GM19240 (cell line): ENCODE data around the gene TGFB2.

Experiments used
- DNase-seq: peaks from one replicate; pipeline ENCODE4 v3.0.0; 2011; ENCODE audit warnings: low spot score; ENCODE audit not compliant: insufficient read length

TGFB2 gene

DNA sequence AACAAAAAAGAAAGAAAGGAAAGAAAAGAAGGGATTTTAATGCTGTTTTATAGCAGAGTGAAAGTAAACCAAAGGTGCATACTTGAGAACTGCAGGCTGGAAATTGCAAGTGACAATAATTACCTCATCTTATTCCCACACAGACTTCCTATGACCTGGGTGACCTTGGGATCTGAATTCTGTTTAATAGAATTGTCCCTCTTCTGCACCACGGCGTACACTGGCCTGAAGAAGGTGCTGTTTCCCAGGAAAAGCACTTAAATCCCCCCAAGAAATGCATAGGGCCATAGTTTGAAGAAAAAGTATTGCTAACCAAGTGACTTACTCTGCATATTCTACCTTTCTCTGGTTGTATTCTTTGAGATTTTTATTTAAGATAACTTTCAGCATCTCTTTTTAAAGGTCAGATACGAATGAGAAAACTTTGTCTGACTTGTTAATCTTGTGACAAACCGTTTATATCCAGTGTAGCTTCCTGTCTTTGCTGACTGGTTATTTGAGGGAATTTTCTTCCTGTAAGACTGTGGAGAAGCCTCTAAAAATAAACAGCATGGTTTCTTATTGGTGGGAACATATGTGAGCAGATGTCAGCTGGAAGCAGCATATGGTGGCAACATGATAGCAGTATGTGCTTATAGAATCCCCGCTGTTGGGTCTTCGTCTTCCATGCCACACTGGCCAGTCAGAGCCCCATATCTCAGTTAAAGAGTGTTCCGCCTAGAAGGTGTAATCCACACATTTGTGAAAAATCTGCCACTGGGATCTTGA lies 16.3 kb downstream of the TGFB2 start:
- no peak for DNase-seq

DNA sequence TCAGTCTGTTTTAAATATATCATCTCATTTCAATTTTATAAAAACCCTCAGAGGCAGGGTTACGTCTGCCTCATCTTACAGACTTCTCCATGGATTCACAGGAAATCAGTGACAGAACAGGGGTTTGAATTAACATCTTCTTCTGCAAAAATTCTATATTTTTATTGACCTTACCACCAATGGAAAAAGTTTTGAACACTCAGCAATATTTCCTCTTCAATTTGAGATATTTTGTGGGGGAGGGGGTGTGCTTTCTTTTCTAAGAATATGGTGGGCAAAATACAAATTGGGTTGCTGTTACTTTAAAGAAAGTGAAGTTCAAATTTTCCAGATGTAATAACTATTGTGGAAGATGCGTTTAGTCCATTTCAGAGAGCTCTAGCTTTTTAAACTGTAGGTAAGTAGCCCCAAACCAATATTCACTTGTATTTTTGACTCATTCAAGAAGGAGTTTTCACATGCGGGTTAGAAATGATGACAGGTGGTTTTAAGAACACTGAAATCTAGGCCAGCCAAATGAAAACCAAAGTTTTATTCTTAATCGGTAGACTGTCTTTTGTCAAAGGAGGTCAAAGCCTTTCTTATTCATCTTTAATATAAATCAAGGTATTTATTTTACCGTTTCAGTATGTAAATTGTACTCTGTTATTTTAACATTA lies 17.4 kb downstream of the TGFB2 start:
- no peak for DNase-seq

- DNase-seq, result no peak
These were observed 18.0 kb downstream of the TGFB2 start for GRCh38 chr1:218363141-218363540.

DNA sequence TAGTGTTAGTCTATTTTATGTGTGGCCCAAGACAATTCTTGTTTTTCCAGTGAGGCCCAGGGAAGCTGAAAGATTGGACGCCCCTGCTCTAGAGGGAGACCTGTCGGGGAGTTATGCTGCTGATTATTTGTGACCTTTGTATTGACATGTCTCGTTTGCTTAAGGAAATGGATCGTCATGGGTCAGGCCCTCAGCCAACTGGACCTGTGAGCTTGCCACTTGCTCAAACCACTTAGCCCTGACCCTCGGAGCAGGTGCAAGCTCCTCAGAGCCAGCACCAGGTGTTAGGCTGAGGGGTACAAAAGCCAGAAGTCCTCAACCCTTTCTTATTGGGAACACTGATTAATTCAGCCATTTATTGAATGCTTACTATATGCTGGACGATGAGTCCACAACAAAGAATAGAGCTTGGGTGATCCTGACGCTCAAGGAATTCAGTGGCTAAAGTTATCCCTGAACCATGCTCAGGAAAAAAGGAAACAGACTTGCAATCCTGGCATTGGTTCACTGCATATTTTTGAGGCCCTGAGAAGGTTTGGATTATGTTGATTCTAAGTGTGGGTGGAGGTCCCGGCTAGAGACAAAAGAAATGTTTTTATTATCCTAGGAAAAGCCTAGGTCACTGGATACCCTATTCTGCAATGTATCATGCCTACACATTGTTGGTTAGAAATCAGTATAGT lies 19.0 kb downstream of the TGFB2 start:
- no peak for DNase-seq

DNA sequence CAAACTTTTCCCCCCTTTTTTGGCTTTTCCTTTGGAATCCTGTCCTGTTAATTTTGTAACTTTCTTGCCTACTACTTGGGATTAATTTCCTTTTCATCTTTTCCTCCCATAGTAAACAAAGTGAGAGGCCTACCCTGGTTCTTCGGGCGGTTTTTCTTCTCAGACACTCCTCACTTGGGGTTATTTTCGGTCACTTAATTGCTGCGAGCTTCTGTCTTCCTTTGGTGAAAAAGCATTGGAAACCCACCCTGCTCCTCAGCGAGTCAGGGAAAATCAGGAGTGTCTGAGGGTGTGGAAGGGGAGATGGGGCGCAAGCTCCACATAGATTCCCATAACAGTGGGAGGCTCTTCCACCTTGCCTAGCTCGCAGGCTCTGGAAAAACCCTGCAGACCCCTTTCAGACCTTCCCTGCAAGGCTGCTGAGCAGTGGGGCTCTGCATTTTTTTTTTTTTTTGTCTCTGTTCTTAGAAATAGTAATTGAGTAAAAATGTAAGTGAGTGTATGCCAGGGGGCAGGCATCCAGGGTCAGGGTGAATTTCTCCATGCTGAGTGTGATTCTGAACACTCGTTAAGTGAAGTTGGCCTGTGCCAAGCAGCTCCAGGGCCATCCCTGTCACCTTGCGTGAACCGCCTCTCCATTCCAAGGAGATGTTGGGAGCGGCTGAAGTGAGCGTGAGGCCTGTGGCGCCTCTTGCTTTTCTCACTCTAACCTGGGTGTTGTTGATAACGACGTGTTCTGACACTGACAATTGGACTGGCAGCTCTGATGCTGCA lies 20.3 kb downstream of the TGFB2 start:
- no peak for DNase-seq

- no peak for DNase-seq
These were observed 21.4 kb downstream of the TGFB2 start for GRCh38 chr1:218366322-218367052.

DNA sequence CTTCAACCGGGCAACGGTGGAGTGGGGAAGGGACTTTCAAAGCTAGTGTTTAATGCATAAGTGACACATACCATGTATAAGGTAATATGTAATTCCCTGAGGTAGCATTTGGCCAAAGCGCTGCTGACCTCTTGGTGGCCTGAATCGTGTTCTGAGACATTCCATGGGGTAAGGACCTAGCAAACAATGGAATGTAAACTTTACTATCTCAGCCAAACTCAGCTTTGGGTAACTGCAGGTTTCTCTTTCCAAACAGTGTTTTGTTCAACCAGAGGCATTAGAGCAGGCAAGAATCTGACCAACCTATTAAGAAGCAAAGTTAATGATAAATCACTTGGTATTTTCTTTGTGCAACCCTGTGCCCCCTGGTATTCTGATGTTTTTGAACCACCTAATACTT lies 22.0 kb downstream of the TGFB2 start:
- no peak for DNase-seq

DNA sequence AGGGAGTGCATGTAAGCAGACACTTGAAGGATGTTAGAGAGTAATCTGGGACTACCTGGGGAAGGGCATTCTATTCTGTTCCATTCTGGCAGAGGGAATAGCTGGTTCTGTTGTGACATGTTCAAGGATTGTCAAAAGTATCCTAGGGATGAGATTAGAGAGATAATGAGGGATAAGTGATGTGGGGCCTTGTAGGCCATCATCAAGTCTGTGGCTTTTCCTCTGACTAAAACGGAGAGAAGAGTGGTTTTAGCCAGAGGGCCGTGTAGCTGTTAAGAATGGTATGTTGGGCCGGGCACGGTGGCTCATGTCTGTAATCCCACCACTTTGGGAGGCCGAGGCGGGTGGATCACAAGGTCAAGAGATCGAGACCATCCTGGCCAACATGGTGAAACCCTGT lies 23.6 kb downstream of the TGFB2 start:
- DNase-seq, result no peak

- DNase-seq, result no peak
These were observed 24.8 kb downstream of the TGFB2 start for GRCh38 chr1:218369688-218370511.

DNA sequence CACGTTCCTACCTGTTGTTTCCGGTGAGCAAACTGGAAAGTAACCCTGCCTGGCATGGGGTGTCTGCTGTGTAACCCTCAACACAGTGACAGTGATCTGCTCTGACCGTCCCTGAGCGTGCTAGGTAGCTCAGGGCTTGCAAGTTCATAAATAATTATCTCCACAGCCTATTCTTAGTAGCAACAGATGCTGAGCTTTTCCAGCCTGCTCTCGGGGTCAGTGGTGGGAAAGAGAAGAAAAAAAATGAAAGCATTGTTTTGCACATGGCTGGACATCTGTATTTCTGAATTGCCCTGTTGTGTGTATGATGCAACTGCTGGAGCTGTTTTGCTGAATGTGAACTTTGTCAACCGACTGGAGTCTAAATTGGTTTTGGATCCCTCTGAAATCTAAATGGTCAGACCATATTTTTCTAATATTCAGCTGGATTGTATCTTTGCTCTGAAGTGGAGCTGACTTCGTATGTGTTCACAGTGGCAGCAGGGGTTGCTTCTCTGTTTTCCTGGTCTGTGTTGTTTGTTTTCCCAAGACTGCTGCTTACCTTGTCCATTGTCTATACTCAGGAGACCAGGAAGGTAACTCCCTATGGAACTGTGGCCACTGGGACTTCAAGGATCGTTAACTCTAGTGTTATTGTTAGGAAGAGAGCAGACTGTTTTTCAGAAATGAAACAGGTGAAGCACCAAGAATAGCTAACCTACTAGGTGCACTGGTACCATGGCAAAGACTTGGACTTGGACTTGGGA lies 27.0 kb downstream of the TGFB2 start:
- no peak for DNase-seq

GRCh38 chr1:218374401-218375353 lies 29.5 kb downstream of the TGFB2 start:
- no peak for DNase-seq

- no peak for DNase-seq
These were observed 31.6 kb downstream of the TGFB2 start for GRCh38 chr1:218376722-218377121.

DNA sequence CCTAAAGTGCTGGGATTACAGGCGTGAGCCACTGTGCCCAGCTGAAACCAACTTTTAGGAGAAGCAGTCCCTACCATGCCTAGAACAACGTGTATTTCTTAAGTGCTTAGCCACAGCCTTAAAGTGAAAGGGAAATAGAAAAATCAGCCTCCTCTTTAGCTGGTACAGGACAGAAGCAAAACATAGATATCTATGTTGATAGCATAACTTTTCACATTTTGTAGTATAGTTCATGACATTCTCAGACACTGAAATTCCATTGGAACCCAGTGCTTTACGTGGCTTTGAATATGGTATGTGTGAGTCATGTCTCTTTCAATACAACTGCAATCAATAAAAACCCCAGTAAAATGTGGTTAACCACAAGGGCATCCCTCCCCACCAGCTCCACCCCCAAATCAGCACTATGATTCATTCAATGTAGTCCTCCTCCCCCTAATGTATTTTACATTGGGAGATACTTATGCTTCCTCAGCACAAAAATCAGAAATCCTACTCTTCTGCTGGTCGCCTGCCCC lies 32.1 kb downstream of the TGFB2 start:
- DNase-seq, result no peak

DNA sequence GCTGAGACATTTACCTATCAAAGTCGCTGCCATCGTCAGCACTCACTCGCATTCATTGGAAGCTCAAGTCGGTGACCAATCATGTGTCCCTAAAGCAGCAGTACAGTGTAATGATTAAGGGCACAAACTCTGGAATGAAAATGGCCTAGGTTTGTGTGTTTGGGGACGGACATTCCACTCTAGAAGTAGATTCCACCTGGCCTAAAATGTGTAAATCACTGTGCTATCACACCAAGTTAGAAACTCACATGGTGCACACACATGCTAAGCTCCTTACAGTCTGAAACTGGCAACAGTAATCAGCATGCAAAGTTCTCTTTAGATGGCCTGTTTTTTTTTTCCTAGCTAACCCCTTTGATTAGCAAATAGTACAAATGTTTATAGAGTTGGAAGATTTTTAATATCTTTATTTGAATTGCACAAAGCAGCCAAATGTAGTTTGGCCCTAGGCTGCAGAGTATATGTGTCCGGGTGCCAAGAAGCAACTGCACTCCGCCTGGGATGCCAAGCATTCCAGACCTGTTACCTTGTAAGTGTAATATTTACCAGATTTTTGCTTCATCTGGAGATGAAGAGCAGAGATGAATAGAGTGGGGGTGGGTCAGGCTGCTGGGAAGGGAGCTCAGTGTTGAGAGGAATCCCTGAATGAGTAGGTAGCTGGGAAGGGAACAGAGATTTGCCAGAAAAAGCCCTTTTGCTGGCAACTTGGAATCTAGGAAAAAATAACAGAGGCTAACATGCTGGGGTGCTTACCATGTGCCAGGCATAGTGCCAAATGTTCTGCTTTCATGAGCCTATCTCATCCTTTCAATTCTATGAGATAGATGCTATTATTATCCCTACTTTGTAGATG lies 35.2 kb downstream of the TGFB2 start:
- no peak for DNase-seq

DNA sequence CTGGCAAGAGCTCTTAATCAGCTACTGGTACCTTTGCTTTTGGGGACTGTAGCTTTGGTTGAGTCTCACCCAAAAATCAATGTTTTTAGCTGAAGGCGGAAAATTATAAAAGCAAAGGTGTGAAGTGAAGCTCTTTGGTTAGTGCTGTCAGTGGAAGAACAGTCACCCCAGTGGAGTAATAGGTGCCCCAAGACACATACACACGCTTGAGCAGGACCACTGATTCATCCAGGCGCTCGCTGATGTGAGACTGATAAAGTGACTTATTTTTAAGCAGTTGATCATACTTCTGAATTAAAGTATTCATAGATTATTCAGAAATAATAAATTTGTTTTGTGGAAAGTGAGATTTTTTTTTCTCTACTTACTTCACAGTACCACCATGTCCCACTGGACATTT lies 37.1 kb downstream of the TGFB2 start:
- no peak for DNase-seq

DNA sequence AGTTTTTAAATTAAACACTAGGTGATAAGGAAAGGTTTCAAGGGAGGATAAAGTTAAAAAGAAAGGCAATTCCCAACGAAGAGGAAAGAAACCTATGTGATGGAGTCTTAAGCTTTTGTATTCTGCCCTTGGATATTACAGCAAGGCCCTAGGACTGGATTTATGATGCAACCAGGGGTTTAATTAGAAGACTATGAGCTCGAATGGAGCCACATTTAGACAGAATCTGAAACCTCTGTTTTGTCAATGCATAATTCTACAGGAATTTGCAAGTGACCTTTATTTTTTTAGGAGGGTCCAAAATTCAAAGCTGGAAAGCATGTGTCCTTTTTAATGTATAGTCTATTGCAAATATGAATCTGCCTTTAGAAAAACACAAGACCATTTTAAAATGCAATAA lies 37.9 kb downstream of the TGFB2 start:
- DNase-seq, result no peak

DNA sequence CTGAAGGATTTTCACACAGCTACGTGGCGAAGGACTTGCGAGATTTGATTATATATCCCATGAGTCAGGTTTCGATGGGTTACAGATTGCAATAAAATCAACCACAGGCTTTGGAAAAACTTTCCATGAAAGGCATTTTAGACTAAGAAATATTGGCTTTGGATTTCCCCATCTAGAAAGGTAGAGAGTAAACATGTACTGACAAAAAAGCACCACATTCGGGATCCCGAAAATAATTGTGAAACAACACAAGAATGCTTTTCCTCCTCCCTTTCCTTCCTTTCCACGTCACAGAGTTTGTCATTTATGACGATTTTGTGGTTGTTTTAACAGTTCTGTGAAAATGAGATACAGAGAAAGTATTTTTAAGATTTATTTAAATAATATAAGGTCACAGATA lies 38.5 kb downstream of the TGFB2 start:
- DNase-seq, result no peak
